NCI-H446 (cell line): ENCODE results near the gene PCDH15.

ENCODE experiments used
- DNase-seq, 2 experiments: peaks; one replicate each; lab custom pipeline; 2025; lab: John Stamatoyannopoulos, UW

PCDH15 gene

DNA sequence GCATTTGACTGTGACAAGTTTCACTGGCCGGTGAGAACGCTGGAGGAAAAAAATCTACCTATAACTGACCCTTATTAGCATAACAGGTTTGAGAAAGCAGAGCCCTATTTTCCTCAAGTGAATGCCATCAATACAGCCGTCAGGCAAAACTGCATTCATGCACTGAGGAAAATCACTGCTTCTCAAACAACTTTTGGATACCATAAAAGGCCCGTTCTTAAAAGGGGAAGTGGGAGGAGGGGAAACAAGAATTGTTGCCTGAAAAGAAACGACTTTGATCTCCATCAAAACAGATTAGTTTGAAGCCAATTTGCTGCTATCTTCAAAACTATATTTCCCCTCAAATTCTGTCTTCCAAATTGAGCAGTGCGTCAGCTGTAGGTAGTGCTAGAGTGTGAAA is 670.6 kb downstream of the PCDH15 start:
- DNase-seq: no peak

DNA sequence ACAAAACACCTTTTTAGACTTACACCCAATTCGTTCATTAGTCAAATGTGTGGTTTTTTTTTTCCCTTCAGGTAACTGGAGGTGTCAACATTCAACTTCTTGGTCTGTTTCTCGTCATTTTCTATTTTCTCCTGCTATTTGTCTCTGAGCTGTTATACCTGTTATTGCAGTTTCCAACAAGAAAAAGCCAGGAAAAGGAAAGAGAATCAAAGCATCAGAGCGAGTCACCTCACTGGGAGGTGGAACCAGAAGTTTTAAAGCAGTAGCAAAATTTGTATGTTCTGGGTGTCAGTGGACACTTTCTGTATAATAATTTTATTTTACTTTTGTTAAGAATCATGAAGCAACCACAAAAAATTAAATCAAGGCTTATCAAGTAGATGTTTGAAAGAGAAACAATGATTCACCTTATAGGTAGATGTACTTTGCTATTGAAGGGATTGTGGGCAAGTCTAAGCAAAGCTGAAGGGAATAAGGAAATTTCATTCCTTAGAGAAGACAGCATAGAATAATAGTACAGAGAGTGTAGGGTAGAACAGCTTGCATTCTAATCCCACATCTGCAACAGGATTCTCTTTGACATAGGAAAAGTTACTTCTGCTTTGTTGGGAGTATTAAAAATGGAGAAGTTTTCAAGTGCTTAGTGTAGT is 675.8 kb downstream of the PCDH15 start:
- DNase-seq: no peak

DNA sequence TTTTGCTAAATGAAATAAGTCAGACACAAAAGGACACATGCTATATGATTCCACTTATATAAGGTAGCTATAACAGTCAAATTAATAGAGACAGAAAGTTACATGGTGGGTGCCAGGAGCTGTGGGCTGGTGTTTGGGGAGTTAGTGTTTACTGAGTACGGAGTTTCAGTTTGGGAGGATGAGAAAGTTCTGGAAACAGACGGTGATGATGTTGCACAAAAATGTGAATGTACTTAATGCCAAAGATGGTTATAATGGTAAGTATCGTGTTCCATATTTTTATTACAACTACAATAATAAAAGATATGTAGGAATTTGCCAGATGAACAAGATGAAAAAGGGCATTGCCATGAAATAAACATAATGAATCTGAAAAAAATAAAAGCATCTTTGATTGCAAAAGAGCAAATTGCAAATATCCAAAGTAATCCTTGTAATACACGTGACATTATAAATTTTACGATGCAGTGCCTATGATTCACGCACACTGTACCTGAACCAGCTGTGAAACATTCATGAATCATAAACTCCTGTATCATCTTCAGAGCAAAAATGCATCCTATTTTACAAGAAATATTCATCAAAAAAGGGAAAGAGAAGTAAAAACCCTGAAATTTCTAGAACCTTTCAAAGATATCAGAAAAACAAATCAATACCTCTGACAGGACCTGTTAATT is 676.7 kb downstream of the PCDH15 start:
- no peak for DNase-seq

DNA sequence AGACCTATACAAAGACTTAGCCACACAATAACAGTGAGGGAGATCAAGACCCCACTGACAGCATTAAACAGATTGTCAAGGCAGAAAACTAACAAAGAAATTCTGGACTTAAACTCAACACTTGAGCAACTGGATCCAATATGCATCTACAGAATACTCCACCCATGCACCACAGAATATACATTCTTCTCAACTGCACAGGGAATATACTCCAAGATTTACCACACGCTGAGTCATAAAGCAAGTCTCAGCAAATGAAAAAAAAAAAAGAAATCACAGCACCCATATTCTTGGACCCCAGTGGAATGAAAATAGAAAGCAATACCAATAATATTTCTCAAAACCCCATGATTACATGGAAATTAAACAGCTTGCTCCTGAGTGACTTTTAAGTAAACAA is 680.2 kb downstream of the PCDH15 start:
- DNase-seq: no peak

DNA sequence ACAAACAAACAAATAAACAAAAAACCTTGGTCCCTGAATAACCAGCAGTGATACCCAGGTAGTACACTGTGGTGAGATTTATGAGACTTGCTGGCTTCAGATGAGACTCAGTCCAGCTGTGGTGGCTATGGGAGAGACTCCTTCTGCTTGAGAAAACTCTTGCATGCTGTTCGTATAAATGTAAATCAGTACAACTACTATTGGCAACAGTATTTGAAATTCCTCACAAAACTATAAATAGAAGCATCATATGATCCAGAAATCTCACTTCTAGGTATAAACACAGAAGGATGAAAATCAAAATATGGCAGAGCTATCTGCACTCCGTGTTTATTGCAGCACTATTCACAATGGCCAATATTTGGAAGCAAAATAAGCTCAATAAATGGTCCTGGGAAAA is 692.1 kb downstream of the PCDH15 start:
- no peak for DNase-seq

DNA sequence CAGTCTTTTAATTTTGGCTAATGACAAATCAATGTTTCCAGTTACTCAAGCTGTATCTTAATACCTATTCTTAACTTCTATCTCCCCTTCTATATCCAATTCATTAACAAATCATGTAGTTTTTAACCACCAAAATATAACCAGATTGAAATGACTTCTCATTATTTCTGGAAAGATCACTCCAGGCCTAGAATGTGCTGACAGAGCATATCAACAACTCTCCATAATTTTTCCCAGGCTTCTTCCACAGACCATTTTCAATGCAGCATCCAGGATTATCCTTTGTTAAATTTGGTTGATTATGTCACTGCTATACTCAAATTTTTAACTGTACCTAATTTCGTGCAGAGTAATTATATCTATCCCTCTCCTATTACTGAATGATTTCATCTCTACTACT is 704.1 kb downstream of the PCDH15 start:
- DNase-seq: no peak

DNA sequence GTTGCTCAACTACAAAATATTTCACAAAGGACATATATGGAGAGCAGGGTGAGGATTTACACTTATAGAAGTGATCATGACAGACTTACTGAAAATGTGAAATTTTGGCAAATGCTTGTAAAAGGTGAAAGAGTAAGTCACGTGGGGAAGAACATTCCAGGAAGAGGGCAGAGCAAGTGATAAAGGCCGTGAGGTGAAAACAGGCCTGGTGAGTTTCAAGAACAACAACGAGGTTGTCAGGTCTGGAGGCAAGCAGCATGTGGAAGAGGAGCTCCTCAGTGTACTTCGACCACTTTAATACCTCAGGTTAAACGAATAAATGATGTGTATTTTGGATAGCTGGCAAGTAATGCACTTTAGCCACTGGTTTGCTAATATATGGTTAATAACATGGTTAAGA is 706.7 kb downstream of the PCDH15 start:
- no peak for DNase-seq

DNA sequence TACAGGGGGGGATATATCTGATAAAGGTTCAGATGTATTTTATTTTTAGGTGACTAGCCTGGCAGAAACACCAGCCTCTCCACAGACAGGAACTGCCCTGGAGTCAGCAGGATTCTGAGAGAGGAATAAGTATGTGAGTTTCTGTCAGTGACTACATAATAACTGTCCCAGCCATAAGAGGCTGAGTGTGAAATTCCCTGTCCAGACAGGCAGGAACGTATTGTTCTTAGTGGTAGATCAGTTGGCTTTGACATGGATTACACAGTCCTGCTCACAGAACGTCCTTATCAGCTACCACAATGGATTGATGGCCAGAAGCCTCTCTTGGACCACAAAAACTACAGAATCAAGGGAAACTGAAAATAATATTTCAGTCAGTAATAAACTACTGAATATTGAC is 709.8 kb downstream of the PCDH15 start:
- no peak for DNase-seq

DNA sequence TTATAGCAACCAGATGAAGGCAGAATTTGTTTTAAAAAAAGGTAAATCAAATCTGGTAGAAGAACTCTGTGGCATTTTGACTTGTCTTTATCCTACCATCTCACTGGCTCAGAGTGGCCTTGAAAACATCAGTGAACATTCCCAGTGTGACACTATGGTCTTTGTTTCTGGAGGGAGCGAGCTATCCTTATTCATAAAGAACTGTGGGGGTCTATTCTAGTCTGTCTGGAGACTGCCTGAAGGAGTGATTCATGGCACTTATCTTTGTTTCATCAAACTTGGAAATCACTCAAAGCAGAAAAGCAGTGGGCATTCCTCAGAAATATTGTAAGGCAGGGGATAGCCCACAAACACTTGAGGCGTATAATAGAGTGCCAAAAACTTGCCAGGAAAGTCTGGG is 719.1 kb downstream of the PCDH15 start:
- DNase-seq: no peak

DNA sequence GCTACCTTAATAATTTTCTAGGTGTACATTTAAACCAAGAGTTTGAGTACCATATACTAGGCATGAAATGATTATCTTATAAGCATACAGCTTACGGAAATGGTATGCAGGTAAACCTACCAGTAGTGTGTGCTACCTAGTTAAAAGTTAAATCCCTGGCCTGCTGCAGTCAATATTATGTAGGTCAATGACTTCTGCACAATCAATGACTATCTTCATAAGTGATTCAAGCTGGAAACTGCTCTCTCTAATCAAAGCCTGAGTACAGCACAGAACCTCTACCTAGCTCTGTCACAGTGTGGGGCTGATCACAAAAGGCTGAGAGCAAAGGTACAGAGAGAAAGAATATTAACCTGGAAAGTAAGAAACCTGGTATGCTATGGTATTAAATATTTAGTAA is 733.7 kb downstream of the PCDH15 start:
- DNase-seq: no peak

DNA sequence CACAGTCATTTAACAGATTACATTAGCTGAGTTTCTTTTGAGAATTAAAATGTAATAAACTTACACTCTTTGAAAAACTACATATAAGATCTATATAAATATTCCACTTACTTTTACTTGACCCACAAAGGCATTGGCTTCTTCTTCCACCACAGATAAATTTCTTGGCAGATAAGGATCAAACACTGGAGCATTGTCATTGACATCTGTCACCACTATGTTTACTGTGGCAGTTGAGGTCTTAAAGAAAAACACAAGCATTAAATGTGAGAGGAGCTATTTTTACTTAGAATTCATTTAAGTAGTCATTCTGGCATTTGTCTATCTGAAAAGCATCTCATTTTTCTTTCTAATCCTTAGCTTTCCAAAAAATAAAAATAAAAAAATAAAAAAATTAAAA is 734.4 kb downstream of the PCDH15 start:
- no peak for DNase-seq

DNA sequence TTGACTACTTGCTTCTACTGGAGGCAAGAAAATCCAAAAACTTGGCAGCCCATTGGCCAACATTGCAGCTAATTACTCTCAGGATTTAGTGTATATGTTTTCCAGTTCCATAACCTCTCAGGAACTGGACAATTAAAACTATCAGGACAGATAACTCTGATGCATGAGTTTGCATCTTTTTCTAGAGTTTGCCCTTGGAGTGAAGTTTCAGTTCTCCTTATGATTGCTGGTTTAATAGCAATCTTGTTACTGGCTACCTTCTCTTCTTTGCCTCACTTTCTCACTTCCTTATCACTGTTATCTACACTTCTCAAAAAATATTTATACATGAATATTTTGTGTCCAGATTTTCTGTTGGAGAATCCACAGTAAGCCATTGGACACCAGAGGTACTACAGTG is 735.9 kb downstream of the PCDH15 start:
- no peak for DNase-seq

DNA sequence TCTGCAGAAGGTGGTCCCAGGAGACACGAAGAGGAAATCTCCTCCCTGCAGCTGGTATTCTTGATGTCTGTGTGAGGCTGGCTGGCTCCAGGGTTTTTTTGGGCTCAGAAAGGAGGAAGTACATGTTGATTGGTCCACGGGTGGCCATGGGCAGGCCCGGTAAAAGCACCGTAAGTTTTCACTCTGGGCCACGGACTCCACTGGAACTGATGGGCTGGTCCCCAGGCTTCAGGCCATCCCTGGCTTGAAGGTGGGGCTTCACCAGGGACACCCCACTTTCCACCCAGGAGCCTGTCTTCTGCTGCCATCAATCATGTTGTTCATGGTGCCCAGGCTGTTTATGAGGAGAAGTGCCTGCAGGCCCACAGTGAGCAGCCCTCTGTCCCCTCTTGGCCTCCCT is 736.8 kb downstream of the PCDH15 start:
- DNase-seq: no peak

DNA sequence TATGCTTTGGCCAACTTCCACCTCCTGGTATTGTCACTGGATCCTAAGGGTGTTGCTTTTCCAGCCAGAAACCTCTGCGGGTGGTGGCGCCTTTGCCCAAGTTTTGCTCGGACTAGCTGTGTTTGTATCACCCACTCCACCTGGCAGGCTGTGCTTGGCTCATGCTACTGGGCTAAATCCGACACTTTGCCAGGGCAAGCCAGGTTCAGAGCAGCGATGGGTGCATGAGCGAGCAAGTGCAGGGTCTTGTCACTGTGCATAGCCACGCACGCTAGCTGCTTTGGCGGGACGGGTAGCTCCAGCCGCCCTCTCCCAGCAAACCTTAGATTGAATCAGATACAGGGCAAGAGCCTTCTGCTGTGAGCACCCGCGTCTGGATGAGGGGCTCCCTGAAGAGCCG is 737.5 kb downstream of the PCDH15 start:
- DNase-seq: no peak

DNA sequence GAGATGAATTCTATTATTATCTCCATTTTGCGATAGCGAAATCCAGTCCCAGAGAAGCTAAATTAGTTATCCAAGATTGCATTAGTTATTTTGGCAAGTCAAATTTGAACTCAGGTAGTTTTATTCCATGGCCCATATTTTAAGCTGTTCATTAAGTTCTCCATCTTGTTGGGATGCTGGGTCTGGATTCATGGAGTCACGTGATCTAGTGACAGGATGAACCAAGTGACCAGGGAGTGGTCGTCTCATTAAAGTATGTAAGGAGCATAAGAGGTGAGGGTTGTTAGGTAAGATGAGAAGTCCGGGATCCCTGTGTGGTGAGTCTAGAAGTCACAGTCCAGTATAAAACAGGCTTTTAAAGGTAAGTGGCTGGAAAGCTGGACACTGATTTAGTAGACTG is 740.5 kb downstream of the PCDH15 start:
- no peak for DNase-seq

DNA sequence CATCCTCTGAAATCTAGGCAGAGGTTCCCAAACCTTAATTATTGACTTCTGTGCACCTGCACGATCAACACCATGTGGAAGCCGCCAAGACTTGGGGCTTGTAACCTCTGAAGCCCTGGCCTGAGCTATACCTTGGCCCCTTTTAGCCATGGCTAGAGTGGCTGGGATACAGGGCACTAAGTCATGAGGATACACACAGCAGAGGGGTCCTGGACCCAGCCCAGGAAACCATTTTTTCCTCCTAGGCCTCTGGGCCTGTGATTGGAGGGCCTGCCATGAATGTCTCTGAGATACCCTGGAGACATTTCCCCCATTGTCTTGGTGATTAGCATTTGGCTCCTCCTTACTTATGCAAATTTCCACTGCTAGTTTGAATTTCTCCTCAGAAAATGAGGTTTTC is 743.7 kb downstream of the PCDH15 start:
- DNase-seq: no peak

DNA sequence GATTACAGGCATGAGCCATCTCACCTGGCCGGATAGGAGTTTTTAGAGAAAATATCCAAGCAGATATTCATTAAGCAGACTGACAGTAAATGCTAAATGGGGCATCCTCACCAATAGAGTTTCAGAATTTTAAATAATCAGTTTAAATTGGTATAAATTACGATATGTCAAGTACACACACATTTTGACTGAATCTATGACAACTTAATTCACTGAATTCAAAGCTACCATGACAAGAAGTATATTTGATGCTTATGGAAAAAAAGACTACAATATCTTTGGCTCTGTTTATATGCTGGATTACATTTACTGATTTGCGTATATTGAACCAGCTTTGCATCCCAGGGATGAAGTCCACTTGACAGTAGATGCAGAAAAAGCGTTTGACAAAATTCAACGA is 774.7 kb downstream of the PCDH15 start:
- no peak for DNase-seq

DNA sequence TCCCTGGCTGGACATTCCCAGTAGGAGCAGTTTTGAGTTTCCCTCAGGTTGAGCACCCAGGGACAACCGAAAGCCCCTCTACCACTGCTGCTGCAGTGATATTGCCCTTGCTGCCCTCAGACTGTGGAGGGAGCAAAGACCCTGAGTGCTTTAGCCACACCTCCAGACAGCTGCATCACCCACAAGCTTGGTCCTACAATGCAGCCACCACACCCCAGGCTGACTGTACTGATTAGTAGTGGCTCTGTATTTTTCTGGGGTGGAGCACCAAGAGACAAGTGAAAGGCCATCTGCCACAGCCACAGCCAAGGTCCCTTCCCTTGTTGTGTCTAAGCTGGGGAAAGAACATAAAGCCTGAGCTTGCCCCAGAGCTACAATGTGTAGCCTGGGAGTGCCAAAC is 789.9 kb downstream of the PCDH15 start:
- DNase-seq: no peak

DNA sequence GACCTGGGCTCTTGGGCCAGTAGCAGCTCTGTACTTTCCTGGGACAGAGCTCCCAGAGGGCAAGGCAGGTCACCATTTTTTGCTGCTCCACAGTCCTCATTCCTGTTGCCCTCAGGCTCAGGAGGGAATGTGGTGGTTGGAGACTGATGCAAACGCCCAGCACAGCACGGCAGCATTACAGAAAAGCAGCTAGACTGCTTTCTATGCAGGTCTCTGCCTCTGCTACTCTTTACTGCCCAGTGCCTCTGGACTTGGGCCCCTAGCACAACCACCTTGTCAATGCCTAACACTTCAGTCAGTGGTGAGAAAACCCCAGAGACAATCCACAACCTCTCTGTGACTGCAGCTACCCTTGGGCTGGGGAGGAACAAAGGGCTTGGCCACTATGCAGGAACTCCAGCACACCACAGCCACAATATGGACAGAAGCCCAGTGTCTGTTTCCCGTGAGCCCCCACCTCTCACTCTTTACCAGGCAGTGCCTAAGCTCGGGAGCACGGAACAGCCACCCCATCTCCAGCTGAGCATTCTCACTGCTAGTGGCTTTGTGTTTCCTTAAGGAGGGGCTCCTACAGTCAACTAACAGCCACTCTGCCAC is 790.6 kb downstream of the PCDH15 start:
- no peak for DNase-seq

DNA sequence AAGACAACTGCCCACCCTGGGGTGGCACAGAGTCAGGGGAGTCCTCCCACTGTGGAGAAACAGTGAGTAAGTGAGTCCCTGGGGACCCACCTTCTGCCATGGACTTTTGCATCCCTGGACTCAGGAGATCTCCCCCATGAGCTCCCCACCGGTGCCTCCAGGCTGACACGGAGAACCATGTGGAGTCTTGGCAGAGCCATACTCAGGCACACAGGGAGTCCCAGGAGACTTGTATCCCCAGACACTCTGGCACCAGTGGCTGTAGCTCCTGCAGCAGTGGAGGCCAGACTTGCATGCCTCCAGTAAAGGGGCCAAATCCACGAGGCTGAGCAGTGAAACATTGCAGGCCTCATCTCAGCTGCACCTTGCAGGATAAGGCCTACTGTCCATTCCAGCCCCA is 791.4 kb downstream of the PCDH15 start:
- no peak for DNase-seq

DNA sequence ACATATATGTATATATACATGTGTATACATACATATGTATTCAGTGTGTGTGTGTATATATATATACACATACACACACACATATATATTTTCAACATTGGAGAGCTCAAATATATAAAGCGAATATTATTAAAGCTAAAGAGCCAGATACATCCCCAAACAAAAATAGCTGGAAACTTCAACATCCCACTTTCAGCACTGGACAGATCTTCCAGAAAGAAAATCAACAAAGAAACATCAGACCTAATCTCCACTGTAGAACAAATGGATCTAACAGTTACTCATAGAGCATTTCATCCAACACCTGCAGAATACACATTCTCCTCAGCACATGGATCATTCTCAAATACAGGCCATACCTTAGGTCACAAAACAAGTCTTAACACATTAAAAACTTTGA is 799.0 kb downstream of the PCDH15 start:
- no peak for DNase-seq

DNA sequence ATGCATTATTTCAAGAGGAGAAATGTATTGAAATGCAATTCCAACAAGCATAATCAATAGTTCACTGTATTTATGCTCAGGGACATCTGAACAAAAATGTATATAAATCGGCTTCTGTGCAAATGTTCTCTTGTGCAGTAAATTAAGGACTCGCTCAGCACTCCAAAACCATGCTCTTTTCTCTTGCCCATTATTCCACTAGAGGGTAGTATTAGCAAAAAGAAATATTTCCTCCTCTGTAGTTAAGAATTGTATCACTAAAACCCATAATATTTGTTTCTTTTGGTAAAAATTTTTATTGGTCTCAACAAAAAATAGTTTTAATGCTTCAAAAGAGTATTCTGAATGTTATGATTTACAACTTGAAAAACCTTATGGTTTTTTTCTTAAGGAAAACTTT is 803.1 kb downstream of the PCDH15 start:
- no peak for DNase-seq

DNA sequence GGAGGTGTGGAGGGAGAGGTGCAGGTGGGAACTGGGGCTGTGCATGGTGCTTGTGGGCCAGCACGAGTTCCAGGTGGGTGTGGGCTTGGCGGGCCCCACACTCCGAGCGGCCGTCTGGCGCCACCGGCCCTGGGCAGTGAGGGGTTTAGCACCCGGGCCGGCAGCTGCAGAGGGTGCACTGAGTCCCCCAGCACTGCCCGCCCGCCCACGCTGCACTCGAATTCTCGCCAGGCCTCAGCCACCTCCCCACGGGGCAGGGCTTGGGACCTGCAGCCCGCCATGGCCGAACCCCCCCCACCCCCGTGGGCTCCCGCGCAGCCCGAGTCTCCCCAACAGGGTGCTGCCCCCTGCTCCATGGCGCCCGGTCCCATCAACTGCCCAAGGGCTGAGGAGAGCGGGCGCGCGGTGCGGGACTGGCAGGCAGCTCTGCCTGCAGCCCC is 810.2 kb downstream of the PCDH15 start:
- no peak for DNase-seq

DNA sequence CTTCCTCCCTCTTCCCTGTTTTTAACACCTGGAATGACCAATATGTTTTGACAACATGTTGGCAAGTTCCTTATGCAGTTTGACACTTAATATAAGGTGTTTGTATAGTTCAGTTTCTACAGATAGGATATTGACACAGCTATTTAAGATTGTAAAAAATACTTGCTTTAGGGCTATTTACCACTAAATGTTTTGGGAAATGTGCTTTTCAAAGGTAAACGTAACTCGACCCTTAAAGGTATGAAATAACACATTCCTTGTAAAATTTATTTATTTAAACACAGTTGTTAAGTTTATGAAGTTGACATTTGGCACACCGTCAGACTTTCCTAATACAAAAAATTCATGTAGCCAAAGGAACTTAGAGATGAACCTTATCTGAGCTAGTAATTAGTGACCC is 817.6 kb downstream of the PCDH15 start:
- DNase-seq: no peak
